HEK293T (cell line): ENCODE data around the gene SLC38A10.

Experiments used
- ARNT ChIP-seq: fragments of 450-650 bp; IDR thresholded peaks from 2 replicates; pipeline ENCODE4 v1.6.1; 2017; ENCODE audit warnings: mild to moderate bottlenecking
- BHLHE40 ChIP-seq: fragments of 450-650 bp; IDR thresholded peaks from 2 replicates; pipeline ENCODE4 v1.6.1; 2016; ENCODE audit warnings: mild to moderate bottlenecking, moderate library complexity, borderline replicate concordance
- FOXM1 ChIP-seq: fragments of 450-650 bp; IDR thresholded peaks from 2 replicates; pipeline ENCODE4 v1.6.1; 2017; ENCODE audit warnings: mild to moderate bottlenecking, borderline replicate concordance
- HDGF ChIP-seq: fragments of 450-650 bp; IDR thresholded peaks from 2 replicates; pipeline ENCODE4 v1.6.1; 2017; ENCODE audit warnings: antibody characterized with exemption, borderline replicate concordance
- LEF1 ChIP-seq: fragments of 450-650 bp; IDR thresholded peaks from 2 replicates; pipeline ENCODE4 v1.6.1; 2017; ENCODE audit warnings: mild to moderate bottlenecking, borderline replicate concordance
- SP1 ChIP-seq: fragments of 450-650 bp; IDR thresholded peaks from 2 replicates; pipeline ENCODE4 v1.6.1; 2017
- ZNF384 ChIP-seq: fragments of 450-650 bp; IDR thresholded peaks from 2 replicates; pipeline ENCODE4 v1.6.1; 2016

DNA sequence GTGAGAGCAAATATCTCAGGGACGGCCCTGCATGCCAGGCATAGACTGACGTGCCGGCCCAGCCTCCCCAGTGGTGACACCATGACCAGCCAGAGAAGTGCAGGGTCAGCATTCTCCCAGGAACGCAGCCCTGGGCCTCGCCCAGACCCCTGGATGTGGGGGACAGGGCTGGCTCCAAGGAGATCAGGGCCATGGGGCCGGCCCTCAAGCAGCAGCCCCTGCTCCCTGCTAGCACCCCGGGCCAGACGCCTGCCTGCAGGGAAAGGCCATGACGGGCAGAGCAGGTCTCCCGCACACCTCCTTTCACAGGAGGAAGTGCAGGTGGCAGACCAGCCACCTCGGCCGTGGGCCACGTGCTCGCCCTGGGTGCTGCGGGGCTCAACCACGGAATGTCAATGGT lies 46.5 kb downstream of the SLC38A10 start:
- TF ChIP-seq HDGF (no peak), BHLHE40 (no peak), LEF1 (no peak), SP1 (no peak), ARNT (no peak), ZNF384 (no peak), FOXM1 (no peak)
